ENCODE data around the gene ZNF71. TPM values are rescaled to one million over a fixed set of nuclear protein-coding genes. Genes with fewer than 3 reads are reported as not detected.

Gene ZNF71
- total and polyA plus RNA-seq, 7 donors, result 3.6 to 11.7 (median 4.7) TPM

DNA sequence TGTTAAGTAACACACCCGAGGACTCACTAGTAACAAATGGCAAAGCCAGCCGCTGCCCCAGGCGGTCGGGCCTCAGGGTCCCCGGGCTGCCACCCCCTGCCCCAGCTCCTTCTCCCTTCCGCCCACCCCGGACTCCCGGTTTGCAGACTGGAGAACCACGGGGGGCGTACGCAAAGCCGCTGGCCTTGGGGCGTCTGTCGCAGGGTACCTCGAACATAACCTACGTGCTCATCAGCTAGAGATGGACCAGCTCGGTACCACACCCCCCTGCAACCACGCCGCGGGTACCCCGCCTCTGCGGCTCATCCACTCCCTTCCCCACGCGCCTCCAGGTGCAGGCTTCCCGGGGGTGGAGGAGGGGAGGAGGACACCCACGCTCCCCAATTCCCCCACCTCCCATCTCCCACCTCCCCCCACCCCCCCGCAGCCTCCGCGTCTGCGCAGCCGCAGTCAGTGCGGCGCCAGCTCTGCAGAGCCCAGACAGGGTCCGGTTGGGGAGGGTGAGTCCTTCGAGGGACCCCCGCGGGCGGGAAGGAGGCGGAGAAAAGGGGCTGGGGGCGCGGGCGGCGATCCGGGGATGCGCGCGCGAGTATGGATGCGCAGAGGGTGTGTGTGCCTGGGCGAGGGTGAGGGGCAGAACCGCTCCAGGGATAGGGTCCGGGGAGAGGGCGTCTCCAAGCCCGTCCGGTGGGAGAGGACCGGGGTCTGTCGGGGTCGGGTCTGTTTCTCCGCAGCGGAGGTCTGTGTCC lies 47.8 kb downstream of the ZNF71 start, which contains the start of gene SMIM17:
TSS of gene SMIM17 (plus strand) at position 449 of the 749 bp plus-strand sequence. CDS start 2,509 bp downstream, outside the sequence.
- Histone ChIP-seq H3K27ac (no peak within 1 kb of the TSS), H3K36me3 (ENCODE audit: insufficient read depth in 1 of 2, low read depth in 1 of 2) (no peaks in the 10 kb centered on the region), H3K27me3 (ENCODE audit: insufficient read depth in 3 of 3, low read length in 2 of 3) (peaks cover 0 to 14% (median 11%) of the 10 kb centered on the region in 3 donors), H3K4me3 (no peak within 1 kb of the TSS), H3K4me1 (no peaks in the 10 kb centered on the region), H3K9me3 (peaks cover 26% of the 10 kb centered on the region)
- WGBS, 3 donors, result 7 to 10% (median 8%) methylated on average over 44 to 60 of the region's 60 CpGs
- TF ChIP-seq, protein P1, sequence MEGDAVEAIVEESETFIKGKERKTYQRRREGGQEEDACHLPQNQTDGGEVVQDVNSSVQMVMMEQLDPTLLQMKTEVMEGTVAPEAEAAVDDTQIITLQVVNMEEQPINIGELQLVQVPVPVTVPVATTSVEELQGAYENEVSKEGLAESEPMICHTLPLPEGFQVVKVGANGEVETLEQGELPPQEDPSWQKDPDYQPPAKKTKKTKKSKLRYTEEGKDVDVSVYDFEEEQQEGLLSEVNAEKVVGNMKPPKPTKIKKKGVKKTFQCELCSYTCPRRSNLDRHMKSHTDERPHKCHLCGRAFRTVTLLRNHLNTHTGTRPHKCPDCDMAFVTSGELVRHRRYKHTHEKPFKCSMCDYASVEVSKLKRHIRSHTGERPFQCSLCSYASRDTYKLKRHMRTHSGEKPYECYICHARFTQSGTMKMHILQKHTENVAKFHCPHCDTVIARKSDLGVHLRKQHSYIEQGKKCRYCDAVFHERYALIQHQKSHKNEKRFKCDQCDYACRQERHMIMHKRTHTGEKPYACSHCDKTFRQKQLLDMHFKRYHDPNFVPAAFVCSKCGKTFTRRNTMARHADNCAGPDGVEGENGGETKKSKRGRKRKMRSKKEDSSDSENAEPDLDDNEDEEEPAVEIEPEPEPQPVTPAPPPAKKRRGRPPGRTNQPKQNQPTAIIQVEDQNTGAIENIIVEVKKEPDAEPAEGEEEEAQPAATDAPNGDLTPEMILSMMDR (IDR thresholded peaks at IDR 0.05), result no peak
- intact Hi-C loops (cut with DNase I), result no loop called here
- no peak for ATAC-seq
- no peak for DNase-seq

DNA sequence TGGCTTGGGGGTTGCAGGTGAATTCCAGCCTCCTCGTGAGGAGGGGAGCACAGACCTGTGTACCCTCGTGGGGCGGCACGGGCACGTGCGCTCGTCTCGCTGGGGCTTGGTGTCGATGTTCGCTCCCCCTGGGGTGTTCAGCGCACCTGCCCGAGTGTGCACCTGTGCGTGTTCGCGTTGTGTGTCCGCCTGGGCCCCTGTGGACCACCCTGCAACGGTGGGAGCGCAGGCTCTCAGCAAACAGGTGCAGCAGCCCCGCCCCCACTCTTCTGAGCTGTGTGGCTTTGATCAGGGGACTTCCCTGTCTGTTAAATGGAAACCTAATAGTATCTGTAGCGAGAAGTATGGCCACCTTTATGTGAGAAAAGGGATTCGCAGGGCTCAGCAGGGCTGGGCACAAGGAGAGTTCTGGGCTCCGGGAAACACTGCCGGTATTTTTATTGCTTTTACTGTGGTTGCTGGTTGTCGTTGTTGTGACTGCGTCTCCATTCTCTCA lies 48.4 kb downstream of the ZNF71 start:
- ATAC-seq (no peak), DNase-seq (no peak)
- no peak overlapping the region for H3K4me3 ChIP-seq
- intact Hi-C loops (cut with DNase I), result no loop called here
- H3K27me3 ChIP-seq (ENCODE audit: insufficient read depth in 3 of 3, low read length in 2 of 3), result peaks cover 0 to 14% (median 11%) of the 10 kb centered on the region in 3 donors
- WGBS, 3 donors, result 8 to 11% (median 9%) methylated on average over 24 to 25 of the region's 25 CpGs
- no peaks in the 10 kb centered on the region for H3K4me1 ChIP-seq
- peaks cover 23% of the 10 kb centered on the region for H3K9me3 ChIP-seq
- TF ChIP-seq, protein P1 (IDR thresholded peaks at IDR 0.05), result no peak
- no peaks in the 10 kb centered on the region for H3K36me3 ChIP-seq (ENCODE audit: insufficient read depth in 1 of 2, low read depth in 1 of 2)
- no peak overlapping the region for H3K27ac ChIP-seq

DNA sequence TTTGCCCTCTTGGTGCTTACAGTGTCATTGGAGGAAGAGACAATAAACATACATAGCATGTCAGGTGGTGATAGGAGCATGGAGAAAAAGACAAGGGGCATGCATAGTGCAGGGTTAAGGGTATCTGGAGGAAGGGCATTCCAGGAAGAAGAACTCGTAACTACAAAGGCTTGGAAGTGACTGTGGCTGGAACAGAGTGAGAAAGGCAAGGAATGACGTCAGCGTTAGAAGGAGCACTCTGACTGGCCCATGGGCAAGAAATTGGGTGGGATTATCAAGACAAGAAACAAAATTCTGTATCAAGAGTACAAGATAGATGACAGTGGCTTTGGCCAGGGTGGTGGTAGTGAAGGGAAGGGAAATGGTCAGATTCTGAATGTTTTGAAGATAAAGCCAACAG lies 59.0 kb downstream of the ZNF71 start:
- no peak overlapping the region for H3K4me3 ChIP-seq
- TF ChIP-seq, protein P1 (IDR thresholded peaks at IDR 0.05), result no peak
- no peaks in the 10 kb centered on the region for H3K4me1 ChIP-seq
- no peak for DNase-seq
- H3K27me3 ChIP-seq (ENCODE audit: insufficient read depth in 3 of 3, low read length in 2 of 3), result no peaks in the 10 kb centered on the region
- intact Hi-C loops (cut with DNase I), result no loop called here
- H3K36me3 ChIP-seq (ENCODE audit: insufficient read depth in 1 of 2, low read depth in 1 of 2), result no peaks in the 10 kb centered on the region
- peaks cover 16% of the 10 kb centered on the region for H3K9me3 ChIP-seq
- H3K27ac ChIP-seq, result no peak overlapping the region
- WGBS, 3 donors, result 70 to 78% (median 72%) methylated on average over 3 of the region's 3 CpGs
- no peak for ATAC-seq

DNA sequence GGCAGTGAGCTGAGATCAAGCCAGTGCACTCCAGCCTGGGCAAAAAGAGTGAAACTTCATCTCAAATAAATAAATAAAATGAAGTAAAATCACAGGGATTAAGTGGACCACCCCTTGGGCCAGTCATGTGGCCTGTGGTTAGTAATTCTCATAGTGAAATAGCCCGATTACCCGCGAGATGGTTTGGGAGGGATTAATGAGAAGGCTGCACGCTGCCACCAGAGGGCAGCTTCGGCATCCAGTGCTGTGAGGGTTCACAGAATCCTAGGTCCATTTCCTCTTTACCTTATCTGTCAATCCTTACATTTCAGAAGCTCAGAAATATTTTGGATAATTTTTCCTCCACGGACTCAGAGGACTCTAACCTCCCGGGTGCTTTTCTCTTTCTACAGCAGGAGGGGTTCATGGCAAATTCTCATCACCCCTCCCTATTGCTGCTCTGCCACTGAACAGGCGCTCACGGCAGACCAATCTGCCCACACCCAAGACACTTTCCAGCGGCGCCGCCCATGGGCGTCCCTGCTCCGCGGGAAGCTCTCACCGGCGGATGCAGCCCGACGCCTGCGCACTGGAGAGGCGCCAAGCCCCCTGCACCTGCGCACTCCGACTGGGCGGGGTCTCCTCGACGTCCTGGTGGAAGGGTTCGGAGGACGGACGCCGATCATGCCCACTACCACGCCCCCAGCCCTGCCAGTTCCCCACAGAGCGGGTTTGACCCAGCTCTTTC lies 65.4 kb downstream of the ZNF71 start:
- 13% methylated on average over 32 of the region's 32 CpGs for WGBS, 3 donors
- no peak overlapping the region for H3K27ac ChIP-seq
- peaks cover 0 to 8% of the 10 kb centered on the region in 2 donors for H3K36me3 ChIP-seq (ENCODE audit: insufficient read depth in 1 of 2, low read depth in 1 of 2)
- H3K27me3 ChIP-seq (ENCODE audit: insufficient read depth in 3 of 3, low read length in 2 of 3), result no peaks in the 10 kb centered on the region
- ATAC-seq, result no peak
- no peaks in the 10 kb centered on the region for H3K4me1 ChIP-seq
- intact Hi-C loops (cut with DNase I), result no loop called here
- H3K4me3 ChIP-seq, result no peak overlapping the region
- DNase-seq, result peak in 1 of 2 donors; percentile 31
- peaks cover 6% of the 10 kb centered on the region for H3K9me3 ChIP-seq
- TF ChIP-seq, protein P1 (IDR thresholded peaks at IDR 0.05), result no peak

Measured in psoas muscle (tissue), 8 donors.